GM08714 (cell line): Measurements from ENCODE around the gene CFAP77.

Experiments used
- H3K4me3 ChIP-seq: fragments of 200-500 bp; sonication (Bioruptor generic); 2 replicates; pipeline ENCODE4 v1.5.1; 2014; ENCODE audit warnings: mild to moderate bottlenecking, low read length, inconsistent platforms
- ZNF274 ChIP-seq: IDR thresholded peaks from 2 replicates; pipeline ENCODE4 v1.6.1; 2012; ENCODE audit warnings: mild to moderate bottlenecking, low read depth, low read length

Gene CFAP77

GRCh38 chr9:132503116-132503515, 93.1 kb downstream of the CFAP77 start:
- no peak for TF ChIP-seq ZNF274
- H3K4me3 ChIP-seq, result no peak overlapping the region

GRCh38 chr9:132504488-132504887, 94.5 kb downstream of the CFAP77 start:
- no peak for TF ChIP-seq ZNF274
- no peak overlapping the region for H3K4me3 ChIP-seq

GRCh38 chr9:132505991-132506655, 96.1 kb downstream of the CFAP77 start:
- TF ChIP-seq ZNF274, result no peak
- H3K4me3 ChIP-seq, result no peak overlapping the region

GRCh38 chr9:132506977-132507669, 97.1 kb downstream of the CFAP77 start:
- H3K4me3 ChIP-seq, result no peak overlapping the region
- TF ChIP-seq ZNF274, result no peak

GRCh38 chr9:132507670-132508469, 97.9 kb downstream of the CFAP77 start:
- H3K4me3 ChIP-seq, result no peak overlapping the region
- no peak for TF ChIP-seq ZNF274

- TF ChIP-seq ZNF274, result no peak
- H3K4me3 ChIP-seq, result no peak overlapping the region
These were observed 100.2 kb downstream of the CFAP77 start for GRCh38 chr9:132509928-132510874.

GRCh38 chr9:132511191-132511999, 101.4 kb downstream of the CFAP77 start:
- TF ChIP-seq ZNF274, result no peak
- no peak overlapping the region for H3K4me3 ChIP-seq

GRCh38 chr9:132513416-132513815, 103.4 kb downstream of the CFAP77 start:
- no peak for TF ChIP-seq ZNF274
- no peak overlapping the region for H3K4me3 ChIP-seq

GRCh38 chr9:132514011-132514744, 104.2 kb downstream of the CFAP77 start:
- H3K4me3 ChIP-seq, result no peak overlapping the region
- TF ChIP-seq ZNF274, result no peak

GRCh38 chr9:132514821-132515220, 104.8 kb downstream of the CFAP77 start:
- TF ChIP-seq ZNF274, result no peak
- H3K4me3 ChIP-seq, result no peak overlapping the region

GRCh38 chr9:132516301-132516700, 106.3 kb downstream of the CFAP77 start:
- TF ChIP-seq ZNF274, result no peak
- H3K4me3 ChIP-seq, result no peak overlapping the region

GRCh38 chr9:132516911-132517310, 106.9 kb downstream of the CFAP77 start:
- no peak overlapping the region for H3K4me3 ChIP-seq
- TF ChIP-seq ZNF274, result no peak
